Inferior parietal cortex (tissue), 1 donor: ENCODE results near the gene TTC24.
"Not testable (repeated sequence)": the region's sequence is repeated elsewhere in the genome, so short reads cannot be mapped to it uniquely, and the experiment has no call there.

Experiments used
- DNase-seq: peaks from one replicate; pipeline ENCODE4 v3.0.0-alpha.2; 2016; ENCODE audit errors: extremely low spot score

TTC24 gene

GRCh38 chr1:156579472-156579871, at the start of gene TTC24:
Gene TTC24 (plus strand): TSS chr1:156579723. CDS start chr1:156581365, 1,642 bp downstream.
- DNase-seq: no peak

- DNase-seq: no peak
Measured at GRCh38 chr1:156530006-156530405, 49.5 kb upstream of the TTC24 start.

- no peak for DNase-seq
Measured at GRCh38 chr1:156532374-156532773, 47.1 kb upstream of the TTC24 start.

GRCh38 chr1:156533568-156534220, 45.8 kb upstream of the TTC24 start:
- no peak for DNase-seq

GRCh38 chr1:156534424-156535060, 45.0 kb upstream of the TTC24 start:
- no peak for DNase-seq

- DNase-seq: no peak
Measured at GRCh38 chr1:156537027-156537426, 42.5 kb upstream of the TTC24 start.

GRCh38 chr1:156538711-156539440, 40.6 kb upstream of the TTC24 start:
- no peak for DNase-seq

GRCh38 chr1:156539818-156540355, 39.6 kb upstream of the TTC24 start:
- DNase-seq: no peak

GRCh38 chr1:156540955-156541354, 38.6 kb upstream of the TTC24 start:
- DNase-seq: no peak

- no peak for DNase-seq
Measured at GRCh38 chr1:156543066-156543465, 36.5 kb upstream of the TTC24 start.

GRCh38 chr1:156544592-156545102, 34.9 kb upstream of the TTC24 start:
- peak; percentile 15 for DNase-seq

- DNase-seq: peak; percentile 36
Measured at GRCh38 chr1:156546267-156546666, 33.3 kb upstream of the TTC24 start.

- no peak for DNase-seq
Measured at GRCh38 chr1:156547434-156547833, 32.1 kb upstream of the TTC24 start.

GRCh38 chr1:156547982-156548381, 31.5 kb upstream of the TTC24 start:
- DNase-seq: no peak

- no peak for DNase-seq
Measured at GRCh38 chr1:156549390-156549789, 30.1 kb upstream of the TTC24 start.

- DNase-seq: no peak
Measured at GRCh38 chr1:156549831-156550230, 29.7 kb upstream of the TTC24 start.

- no peak for DNase-seq
Measured at GRCh38 chr1:156550346-156550745, 29.2 kb upstream of the TTC24 start.

GRCh38 chr1:156551066-156551643, 28.4 kb upstream of the TTC24 start:
- no peak for DNase-seq

- no peak for DNase-seq
Measured at GRCh38 chr1:156551869-156552268, 27.7 kb upstream of the TTC24 start.

GRCh38 chr1:156552518-156552917, 27.0 kb upstream of the TTC24 start:
- DNase-seq: no peak

GRCh38 chr1:156552937-156553336, 26.6 kb upstream of the TTC24 start:
- not testable (repeated sequence) for DNase-seq

GRCh38 chr1:156553860-156554485, 25.6 kb upstream of the TTC24 start:
- no peak for DNase-seq
